Ammon's horn (tissue), 1 donor: ENCODE measurements around the gene QRFP.
"Not testable (repeated sequence)": the region's sequence is repeated elsewhere in the genome, so short reads cannot be mapped to it uniquely, and the experiment has no call there.

Source experiments
- DNase-seq: peaks from one replicate; pipeline ENCODE4 v3.0.0-alpha.2; 2016; ENCODE audit warnings: low spot score

QRFP gene

GRCh38 chr9:130919559-130920145 is 23.0 kb upstream of the QRFP start:
- DNase-seq: no peak

- peak; percentile 60 for DNase-seq
Observed at GRCh38 chr9:130918826-130919558, 22.4 kb upstream of the QRFP start.

GRCh38 chr9:130918101-130918825 is 21.7 kb upstream of the QRFP start:
- no peak for DNase-seq

- DNase-seq: no peak
Observed at GRCh38 chr9:130917168-130917960, 20.8 kb upstream of the QRFP start.

- no peak for DNase-seq
Observed at GRCh38 chr9:130915096-130915447, 18.5 kb upstream of the QRFP start.

GRCh38 chr9:130914417-130915095 is 17.9 kb upstream of the QRFP start:
- DNase-seq: no peak

- DNase-seq: no peak
Observed at GRCh38 chr9:130913599-130914416, 17.2 kb upstream of the QRFP start.

GRCh38 chr9:130912932-130913598 is 16.5 kb upstream of the QRFP start:
- peak; percentile 59 for DNase-seq

GRCh38 chr9:130911254-130912049 is 14.8 kb upstream of the QRFP start:
- no peak for DNase-seq

- DNase-seq: not testable (repeated sequence)
Observed at GRCh38 chr9:130910670-130911069, 14.1 kb upstream of the QRFP start.

GRCh38 chr9:130910041-130910440 is 13.4 kb upstream of the QRFP start:
- DNase-seq: not testable (repeated sequence)

GRCh38 chr9:130908878-130909355 is 12.3 kb upstream of the QRFP start:
- DNase-seq: no peak

- DNase-seq: no peak
Observed at GRCh38 chr9:130908146-130908877, 11.7 kb upstream of the QRFP start.

- no peak for DNase-seq
Observed at GRCh38 chr9:130906735-130907416, 10.3 kb upstream of the QRFP start.

- DNase-seq: no peak
Observed at GRCh38 chr9:130905902-130906734, 9.5 kb upstream of the QRFP start.

GRCh38 chr9:130905125-130905901 is 8.7 kb upstream of the QRFP start:
- DNase-seq: no peak
